ENCODE data around the gene DKC1. TPM values are rescaled to one million over a fixed set of nuclear protein-coding genes. Genes with fewer than 3 reads are reported as not detected.

Gene DKC1
- total RNA-seq, 1 experiment from 2014 or later: 158 TPM

- H3K4me1 ChIP-seq (ENCODE audit: insufficient read depth, low read length, poor library complexity, severe bottlenecking): peaks cover 13% of the 10 kb centered on the region
- POLR2A ChIA-PET (ENCODE audit: low non-redundant PET): no interaction called here
- no peak overlapping the region for H3K27ac ChIP-seq (ENCODE audit: low read depth, low read length, poor library complexity, severe bottlenecking)
- DNase-seq (ENCODE audit: low spot score): no peak
- intact Hi-C loops (cut with micrococcal nuclease; ENCODE audit: unreplicated experiment): loop anchor here (10.0 kb wide), 1 partner anchor 105 kb away; the partner anchor contains the start of gene CTAG1B
- H3K27me3 ChIP-seq (replicated peaks; ENCODE audit: insufficient read depth, low read depth, low read length, poor library complexity): no peaks in the 10 kb centered on the region
- CTCF ChIA-PET: no interaction called here
- H3K36me3 ChIP-seq (ENCODE audit: insufficient read depth, low read length, poor library complexity, severe bottlenecking): no peaks in the 10 kb centered on the region
- H3K4me3 ChIP-seq (ENCODE audit: low read depth, low read length, poor library complexity, severe bottlenecking): no peak overlapping the region
- BruUV-seq (replicated peaks): no TSS peak
- H3K9me3 ChIP-seq (ENCODE audit: low read depth, low read length, poor library complexity, severe bottlenecking): peaks cover 6% of the 10 kb centered on the region
- TF ChIP-seq EZH2 (IDR thresholded peaks at IDR 0.05; ENCODE audit: borderline replicate concordance, low read depth, low read length, poor library complexity, severe bottlenecking) (no peak), CTCF (conservative IDR thresholded peaks at IDR 0.05; ENCODE audit: low read depth, low read length) (no peak)
Measured at GRCh38 chrX:154720067-154720466, 42.6 kb upstream of the DKC1 start.

DNA sequence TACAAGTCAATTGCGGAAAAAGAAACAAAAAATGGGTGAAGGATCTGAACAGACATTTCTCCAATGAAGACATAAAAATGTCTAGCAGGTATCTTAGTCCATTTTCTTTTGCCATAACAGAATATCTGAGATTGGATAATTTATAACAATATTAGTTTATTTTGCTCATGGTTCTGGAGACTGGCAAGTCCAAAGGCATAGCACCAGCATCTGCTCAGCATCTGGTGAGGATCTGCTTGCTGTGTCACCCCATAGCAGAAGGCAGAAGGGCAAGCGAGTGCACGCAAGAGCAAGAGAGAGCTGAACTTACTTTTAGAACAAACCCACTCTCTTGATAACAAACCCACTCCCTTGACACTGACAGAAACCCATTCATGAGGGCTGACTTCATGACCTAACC lies 41.5 kb upstream of the DKC1 start:
- Histone ChIP-seq H3K27ac (ENCODE audit: low read depth, low read length, poor library complexity, severe bottlenecking) (no peak overlapping the region), H3K36me3 (ENCODE audit: insufficient read depth, low read length, poor library complexity, severe bottlenecking) (no peaks in the 10 kb centered on the region), H3K4me1 (ENCODE audit: insufficient read depth, low read length, poor library complexity, severe bottlenecking) (peaks cover 13% of the 10 kb centered on the region), H3K27me3 (replicated peaks; ENCODE audit: insufficient read depth, low read depth, low read length, poor library complexity) (no peaks in the 10 kb centered on the region), H3K4me3 (ENCODE audit: low read depth, low read length, poor library complexity, severe bottlenecking) (no peak overlapping the region), H3K9me3 (ENCODE audit: low read depth, low read length, poor library complexity, severe bottlenecking) (peaks cover 6% of the 10 kb centered on the region)
- POLR2A ChIA-PET (ENCODE audit: low non-redundant PET): no interaction called here
- CTCF ChIA-PET: no interaction called here
- no peak for DNase-seq (ENCODE audit: low spot score)
- intact Hi-C loops (cut with micrococcal nuclease; ENCODE audit: unreplicated experiment): loop anchor here (10.0 kb wide), 1 partner anchor 106 kb away; the partner anchor contains the start of gene CTAG1B
- TF ChIP-seq EZH2 (IDR thresholded peaks at IDR 0.05; ENCODE audit: borderline replicate concordance, low read depth, low read length, poor library complexity, severe bottlenecking) (no peak), CTCF (conservative IDR thresholded peaks at IDR 0.05; ENCODE audit: low read depth, low read length) (no peak)
- no TSS peak for BruUV-seq (replicated peaks)

DNA sequence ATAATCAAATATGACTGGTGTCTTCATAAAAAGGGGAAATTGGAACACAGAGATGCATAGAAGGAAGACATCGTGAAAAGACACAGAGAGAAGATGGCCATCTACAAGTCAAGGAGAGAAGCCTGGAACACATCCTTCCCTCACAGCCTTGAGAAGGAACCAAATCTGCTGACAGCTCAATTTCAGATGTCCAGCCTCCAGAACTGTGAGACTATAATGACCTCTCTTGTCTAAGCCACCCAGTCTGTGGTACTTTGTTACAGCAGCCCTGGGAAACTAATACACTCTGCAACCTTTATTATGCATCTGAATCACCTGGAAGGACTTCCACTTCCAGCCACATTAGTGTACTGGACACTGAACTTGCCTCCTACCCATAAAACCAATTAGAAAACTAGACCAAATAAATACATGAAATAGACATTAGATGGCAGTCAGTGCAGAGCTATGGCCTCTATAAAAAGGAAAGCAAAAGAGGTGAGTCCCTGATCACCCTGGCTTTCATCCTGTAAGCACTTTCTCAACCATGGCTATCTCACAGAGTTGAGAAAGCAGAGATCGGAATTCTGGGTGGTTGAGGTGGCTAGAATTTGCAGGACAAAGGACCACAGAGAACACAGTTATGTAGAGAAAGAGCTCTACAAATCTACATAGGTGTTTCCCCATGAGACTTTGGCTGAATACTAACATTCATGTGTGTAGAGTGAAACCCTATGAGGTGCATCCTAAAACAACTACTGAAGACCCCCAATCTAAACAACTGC lies 37.5 kb upstream of the DKC1 start:
- intact Hi-C loops (cut with micrococcal nuclease; ENCODE audit: unreplicated experiment): loop anchor here (2.0 to 10.0 kb wide), 2 partner anchors 20 to 110 kb away; partner anchors contain the start of gene CTAG1B
- TF ChIP-seq CTCF (conservative IDR thresholded peaks at IDR 0.05; ENCODE audit: low read depth, low read length) (no peak), EZH2 (IDR thresholded peaks at IDR 0.05; ENCODE audit: borderline replicate concordance, low read depth, low read length, poor library complexity, severe bottlenecking) (no peak)

More for the DNA sequence above, 37.5 kb upstream of the DKC1 start:
- no peak for DNase-seq (ENCODE audit: low spot score)
- H3K4me1 ChIP-seq (ENCODE audit: insufficient read depth, low read length, poor library complexity, severe bottlenecking): no peaks in the 10 kb centered on the region
- no peaks in the 10 kb centered on the region for H3K27me3 ChIP-seq (replicated peaks; ENCODE audit: insufficient read depth, low read depth, low read length, poor library complexity)
- H3K4me3 ChIP-seq (ENCODE audit: low read depth, low read length, poor library complexity, severe bottlenecking): no peak overlapping the region
- peaks cover 6% of the 10 kb centered on the region for H3K9me3 ChIP-seq (ENCODE audit: low read depth, low read length, poor library complexity, severe bottlenecking)
- no peak overlapping the region for H3K27ac ChIP-seq (ENCODE audit: low read depth, low read length, poor library complexity, severe bottlenecking)
- POLR2A ChIA-PET (ENCODE audit: low non-redundant PET): no interaction called here
- CTCF ChIA-PET: no interaction called here
- no TSS peak for BruUV-seq (replicated peaks)
- H3K36me3 ChIP-seq (ENCODE audit: insufficient read depth, low read length, poor library complexity, severe bottlenecking): no peaks in the 10 kb centered on the region
